ENCODE results near the gene SCG2.

GRCh38 chr2:223570784-223571183 is 31.4 kb downstream of the SCG2 start:
- TF ChIP-seq CTCF (IDR thresholded peaks at IDR 0.05; ENCODE audit: poor library complexity), result no peak
- no peak for TF ChIP-seq EZH2phosphoT487 (IDR thresholded peaks at IDR 0.05; ENCODE audit: low read depth, severe bottlenecking, unreplicated experiment)
- no peak for TF ChIP-seq EZH2 (IDR thresholded peaks at IDR 0.05; ENCODE audit: borderline replicate concordance)

Data from hepatocyte (in vitro differentiated cells).